GM18499 (cell line): ENCODE data around the gene ATP6V0A4.
"Not testable (repeated sequence)": the region's sequence is repeated elsewhere in the genome, so short reads cannot be mapped to it uniquely, and the experiment has no call there.

Experiments
- ATAC-seq: cut with Tn5 transposase; IDR thresholded peaks from one replicate; pipeline ENCODE4 v1.9.1; 2021; ENCODE audit warnings: moderate number of reproducible peaks; ENCODE audit not compliant: insufficient read depth, unreplicated experiment

The ATP6V0A4 gene

DNA sequence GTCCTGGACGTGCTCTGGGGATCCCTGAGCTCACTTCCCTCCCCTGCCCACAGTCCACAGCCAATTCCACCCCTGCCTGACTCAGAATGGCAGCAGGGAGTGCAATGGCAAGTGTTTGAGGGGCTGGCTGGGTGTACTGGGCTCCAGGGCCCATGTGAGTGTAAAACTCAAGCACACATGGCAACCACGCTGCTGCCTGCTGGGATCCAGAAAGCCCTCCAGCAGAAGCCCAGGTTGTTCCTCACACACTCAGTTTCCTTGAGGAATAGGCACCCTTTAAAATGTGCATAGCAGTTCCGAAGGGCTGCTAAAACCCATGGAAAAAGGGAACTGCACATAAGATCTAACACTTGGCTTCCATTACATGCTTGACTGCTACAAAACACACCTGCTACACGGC lies 11.3 kb upstream of the ATP6V0A4 start:
- no peak for ATAC-seq

GRCh38 chr7:138804618-138805017 lies 6.6 kb upstream of the ATP6V0A4 start:
- no peak for ATAC-seq

- no peak for ATAC-seq
Observed at GRCh38 chr7:138802706-138803105, 4.7 kb upstream of the ATP6V0A4 start.

DNA sequence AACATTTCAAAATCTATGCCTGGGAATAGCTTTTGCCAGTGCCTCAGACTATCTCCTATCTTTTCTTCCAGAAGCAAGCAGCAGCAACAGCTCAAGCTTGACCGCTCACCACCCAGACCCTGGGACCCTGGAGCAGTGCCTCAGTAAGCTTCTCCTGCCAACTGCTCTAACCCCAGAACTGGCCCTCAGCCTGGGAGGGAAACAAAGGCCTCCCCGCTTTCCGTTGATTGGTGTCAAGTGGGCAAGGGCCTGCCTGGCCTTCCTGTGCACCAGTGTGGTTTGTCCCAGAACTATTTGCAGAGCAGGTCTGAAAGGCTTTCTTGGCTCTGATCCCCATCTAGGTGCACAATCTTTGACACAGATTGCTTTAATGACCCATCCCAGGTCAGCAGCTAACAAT lies 3.3 kb upstream of the ATP6V0A4 start:
- no peak for ATAC-seq

DNA sequence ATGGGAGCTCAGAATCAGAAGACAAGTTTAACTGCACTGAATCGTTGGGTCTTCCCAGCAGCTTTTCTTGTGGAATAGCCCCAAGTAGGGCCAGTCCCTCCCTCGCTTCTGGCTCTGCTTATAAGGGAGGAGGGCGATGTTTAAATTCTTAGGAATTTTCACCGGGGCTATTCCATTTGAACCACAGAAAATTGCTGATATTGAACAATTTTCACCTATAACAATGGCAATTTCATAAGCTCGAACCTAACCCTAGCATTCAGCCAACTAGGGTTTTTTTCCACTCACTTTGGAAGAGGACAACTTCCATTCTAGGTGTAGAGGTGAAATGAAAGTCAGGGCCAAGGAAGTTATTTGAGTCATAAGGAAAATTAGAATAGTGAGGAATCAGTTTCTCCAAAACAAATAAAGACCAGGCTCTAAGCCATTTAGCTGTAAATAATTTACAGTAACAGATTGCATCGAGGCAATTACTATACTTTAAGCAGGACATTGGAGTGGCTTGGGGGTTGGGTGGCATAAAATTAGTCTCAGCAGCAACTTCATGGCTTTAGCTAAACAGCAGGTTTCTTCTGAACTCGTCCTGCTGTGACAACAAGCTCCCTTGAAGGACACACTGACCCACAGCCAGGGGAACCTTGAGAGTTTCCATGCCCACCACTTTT lies 1.5 kb upstream of the ATP6V0A4 start:
- no peak for ATAC-seq

GRCh38 chr7:138798836-138799235 lies 840 bp upstream of the ATP6V0A4 start:
- no peak for ATAC-seq

GRCh38 chr7:138797046-138797445 lies 950 bp downstream of the ATP6V0A4 start:
- not testable (repeated sequence) for ATAC-seq

DNA sequence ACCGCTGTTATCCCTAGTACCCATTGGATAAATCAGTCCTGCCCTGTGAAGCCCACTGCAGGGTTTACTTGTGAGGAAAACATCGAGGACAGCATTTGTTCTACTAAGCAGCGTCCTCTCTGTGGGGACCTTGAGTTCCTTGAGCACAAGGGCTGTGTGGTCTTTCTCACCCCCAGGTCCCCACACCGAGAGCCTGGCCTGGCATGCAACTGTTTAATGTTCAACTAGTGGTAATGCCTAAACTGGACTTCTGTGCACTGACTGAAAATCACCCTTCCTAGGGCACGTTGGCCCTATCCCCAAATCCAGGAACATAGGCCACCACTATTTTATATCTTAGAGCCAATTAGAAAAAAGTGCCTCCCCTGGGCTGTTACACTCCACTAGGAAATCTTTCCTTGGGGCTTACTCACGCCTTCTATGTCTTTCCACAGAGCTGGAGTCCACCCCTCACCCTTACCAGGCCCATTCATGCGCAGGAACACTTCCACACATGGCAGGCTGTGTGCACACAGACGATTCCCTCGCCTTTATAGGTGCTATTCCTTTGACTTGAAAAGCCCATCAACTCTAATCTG lies 1.9 kb downstream of the ATP6V0A4 start:
- ATAC-seq, result no peak

DNA sequence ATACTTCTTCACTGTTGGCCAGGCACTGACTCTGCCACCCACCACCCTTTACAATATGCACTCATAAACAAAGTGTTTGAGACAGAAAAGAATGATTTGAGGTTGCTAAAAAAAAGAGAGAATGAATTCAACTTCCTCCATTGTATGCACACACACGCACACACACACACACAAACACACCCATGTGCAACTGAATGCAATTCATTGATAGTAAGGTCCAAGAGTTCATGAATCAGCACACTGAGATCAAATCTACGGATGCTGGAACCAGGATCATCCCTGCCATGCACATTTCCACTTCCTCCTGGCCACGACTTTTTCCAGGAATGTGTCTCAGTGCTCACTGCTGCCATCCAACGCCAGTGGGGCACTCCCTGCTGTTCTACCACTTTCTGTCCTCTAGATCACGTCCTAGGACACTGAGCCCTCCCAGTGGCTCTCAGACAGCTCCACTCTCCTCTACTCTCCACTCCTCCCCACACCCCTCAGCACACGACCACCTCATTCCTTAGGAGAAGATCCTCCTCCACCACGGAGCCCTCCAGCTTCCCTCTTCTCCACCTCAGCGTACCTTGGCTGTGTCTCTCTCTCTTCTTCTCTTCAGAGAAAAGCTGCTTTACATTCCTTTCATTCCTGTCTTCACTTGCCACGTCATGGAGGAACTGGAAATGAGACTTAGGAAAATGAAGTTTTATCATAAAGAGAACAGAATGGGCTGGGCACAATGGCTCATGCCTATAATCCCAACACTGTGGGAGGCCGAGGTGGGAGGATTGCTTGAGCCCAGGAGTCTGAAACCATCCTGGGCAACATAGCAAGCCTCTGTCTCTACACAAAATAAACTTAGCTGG lies 12.2 kb downstream of the ATP6V0A4 start:
- ATAC-seq, result no peak

DNA sequence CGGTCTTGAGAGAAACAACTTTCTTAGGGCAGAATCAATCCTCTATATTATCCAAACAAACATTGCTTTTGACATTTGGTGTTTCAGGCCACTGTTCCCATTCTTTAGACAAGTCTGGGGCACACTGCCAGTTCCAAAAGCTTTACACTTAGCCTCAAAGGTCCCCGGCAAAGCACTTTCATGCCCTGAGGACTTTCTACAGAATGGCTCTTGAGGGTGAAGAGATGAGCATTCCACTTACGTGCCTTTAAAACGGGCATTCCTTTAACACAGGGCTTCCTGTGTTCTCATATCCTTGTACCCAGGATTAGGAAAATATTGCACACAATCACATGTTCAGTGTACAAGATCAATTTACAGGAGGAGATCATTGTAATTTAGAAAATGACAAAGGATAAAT lies 13.3 kb downstream of the ATP6V0A4 start:
- no peak for ATAC-seq

GRCh38 chr7:138781004-138781403 lies 17.0 kb downstream of the ATP6V0A4 start:
- ATAC-seq, result no peak

- ATAC-seq, result no peak
Observed at GRCh38 chr7:138776166-138776833, 21.7 kb downstream of the ATP6V0A4 start.

- no peak for ATAC-seq
Observed at GRCh38 chr7:138773817-138774216, 24.2 kb downstream of the ATP6V0A4 start.

GRCh38 chr7:138773176-138773575 lies 24.8 kb downstream of the ATP6V0A4 start:
- ATAC-seq, result no peak

GRCh38 chr7:138770904-138771303 lies 27.1 kb downstream of the ATP6V0A4 start:
- ATAC-seq, result no peak

- no peak for ATAC-seq
Observed at GRCh38 chr7:138768241-138768640, 29.8 kb downstream of the ATP6V0A4 start.

GRCh38 chr7:138756591-138757242 lies 41.3 kb downstream of the ATP6V0A4 start:
- ATAC-seq, result no peak

GRCh38 chr7:138755842-138756590 lies 42.0 kb downstream of the ATP6V0A4 start:
- no peak for ATAC-seq

DNA sequence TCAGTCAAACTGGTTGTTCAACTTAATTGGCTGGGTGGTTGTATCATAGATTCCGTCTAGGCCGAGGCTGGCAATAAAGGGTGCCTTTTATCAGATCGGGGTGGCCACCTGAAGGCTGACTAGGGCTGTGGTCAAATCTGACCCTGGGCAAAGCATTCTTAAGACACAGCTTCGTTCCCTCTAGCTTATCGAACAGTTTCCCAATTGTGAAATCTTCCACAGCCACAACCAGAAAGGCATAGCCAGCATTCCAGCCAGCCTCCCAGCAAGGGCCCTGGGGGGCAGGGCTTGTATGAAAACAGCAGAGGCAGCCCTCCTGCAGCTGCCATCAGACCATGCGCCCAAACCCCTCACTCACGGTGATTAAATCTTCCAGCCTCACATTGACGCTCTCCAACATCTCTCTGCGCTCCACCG lies 42.7 kb downstream of the ATP6V0A4 start:
- no peak for ATAC-seq

DNA sequence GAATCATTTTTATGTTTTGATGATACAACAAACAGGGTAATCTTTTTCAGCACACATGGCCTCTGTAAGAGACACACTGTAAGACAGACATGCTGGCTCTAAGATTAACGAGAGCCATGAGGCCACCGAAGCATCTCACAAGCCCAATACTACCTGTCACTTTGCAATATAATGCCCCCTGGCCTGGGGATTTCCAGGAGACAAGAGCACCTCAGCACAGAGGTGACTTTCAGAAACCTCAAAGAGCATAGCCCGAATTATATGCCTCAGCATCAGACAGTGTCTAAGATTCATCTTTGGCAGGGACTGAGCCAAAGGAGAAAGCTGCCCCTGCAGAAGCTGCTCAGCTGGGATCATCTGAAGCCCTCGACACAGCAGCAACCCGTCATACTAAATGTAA lies 44.4 kb downstream of the ATP6V0A4 start:
- ATAC-seq, result no peak
